GM18505 (cell line): ENCODE data around the gene CNTRL.
A peak's percentile ranks its signal among the peaks of the same experiment; 100 is the strongest.

Source experiments
- ATAC-seq: cut with Tn5 transposase; IDR thresholded peaks from one replicate; pipeline ENCODE4 v1.9.1; 2021; ENCODE audit not compliant: unreplicated experiment
- POLR2A ChIP-seq: IDR thresholded peaks from 4 replicates; pipeline ENCODE4 v1.6.1; 2011; ENCODE audit warnings: borderline replicate concordance; ENCODE audit not compliant: insufficient read depth, insufficient read length; ENCODE audit errors: extremely low read depth

Gene CNTRL

DNA sequence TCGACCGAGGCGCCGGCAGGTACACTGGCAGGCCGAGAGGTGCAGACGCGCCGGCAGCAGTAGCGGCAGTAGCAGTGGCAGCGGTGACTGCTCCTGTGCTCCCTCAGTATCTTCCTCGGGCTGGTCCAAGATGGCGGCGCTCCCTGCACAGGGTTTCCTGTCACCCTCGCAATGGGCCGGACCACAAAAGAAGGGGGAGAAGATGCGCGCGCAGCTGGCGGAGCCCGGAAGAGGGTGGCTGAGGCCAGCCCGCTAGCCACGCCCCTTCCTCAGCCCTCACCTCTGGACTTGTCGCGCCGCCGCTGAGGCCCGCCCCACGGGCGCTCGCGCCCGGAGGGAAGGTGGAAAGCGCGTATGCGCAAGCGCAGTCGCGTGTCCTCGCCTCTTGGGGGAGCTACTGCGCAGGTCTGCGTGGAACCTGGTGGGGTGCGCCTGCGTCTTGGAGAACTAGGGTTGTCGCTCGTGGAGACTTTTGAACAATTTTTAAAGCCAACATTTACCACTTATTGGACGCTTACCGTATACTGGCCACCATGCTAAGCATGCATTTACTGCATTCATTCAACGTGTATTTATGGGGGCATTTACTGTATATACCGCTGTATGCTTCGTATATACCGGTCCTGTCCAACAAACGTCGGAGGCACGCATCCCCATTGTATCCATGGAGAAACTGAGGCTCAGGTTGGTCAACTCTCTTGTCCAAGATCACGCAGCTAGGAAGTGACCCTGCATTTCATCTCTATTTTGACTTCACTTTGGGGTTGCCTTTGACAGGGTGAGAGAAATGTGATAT is 127.2 kb downstream of the CNTRL start, which contains the start of gene RAB14:
Gene RAB14, minus strand, starts transcription at position 132 of the 796 bp plus-strand sequence. CDS start 8,457 bp downstream, outside the sequence.
- TF ChIP-seq POLR2A, result peak; percentile 88
- peak; percentile 84 for ATAC-seq

DNA sequence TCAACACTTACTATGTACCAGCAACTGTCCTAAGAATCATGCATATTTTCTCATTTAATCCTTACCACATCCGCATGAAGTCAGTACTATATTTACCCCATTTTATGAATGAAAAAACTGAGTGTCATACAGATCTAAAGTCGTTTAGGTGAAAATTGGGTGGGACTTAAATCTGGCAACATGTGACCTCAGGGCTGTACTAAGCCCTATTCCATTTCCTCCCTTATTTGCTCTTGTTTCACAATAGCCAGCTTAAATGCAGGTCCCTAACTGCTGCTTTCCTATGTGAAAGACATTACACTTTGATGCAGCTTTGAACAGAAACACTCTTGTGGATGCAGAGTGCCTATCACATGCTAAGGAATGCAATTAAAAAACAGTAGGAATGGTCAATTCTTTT is 129.4 kb downstream of the CNTRL start:
- TF ChIP-seq POLR2A, result no peak
- ATAC-seq, result no peak

- no peak for TF ChIP-seq POLR2A
- ATAC-seq, result no peak
These were observed 129.9 kb downstream of the CNTRL start for GRCh38 chr9:121204611-121205010.

DNA sequence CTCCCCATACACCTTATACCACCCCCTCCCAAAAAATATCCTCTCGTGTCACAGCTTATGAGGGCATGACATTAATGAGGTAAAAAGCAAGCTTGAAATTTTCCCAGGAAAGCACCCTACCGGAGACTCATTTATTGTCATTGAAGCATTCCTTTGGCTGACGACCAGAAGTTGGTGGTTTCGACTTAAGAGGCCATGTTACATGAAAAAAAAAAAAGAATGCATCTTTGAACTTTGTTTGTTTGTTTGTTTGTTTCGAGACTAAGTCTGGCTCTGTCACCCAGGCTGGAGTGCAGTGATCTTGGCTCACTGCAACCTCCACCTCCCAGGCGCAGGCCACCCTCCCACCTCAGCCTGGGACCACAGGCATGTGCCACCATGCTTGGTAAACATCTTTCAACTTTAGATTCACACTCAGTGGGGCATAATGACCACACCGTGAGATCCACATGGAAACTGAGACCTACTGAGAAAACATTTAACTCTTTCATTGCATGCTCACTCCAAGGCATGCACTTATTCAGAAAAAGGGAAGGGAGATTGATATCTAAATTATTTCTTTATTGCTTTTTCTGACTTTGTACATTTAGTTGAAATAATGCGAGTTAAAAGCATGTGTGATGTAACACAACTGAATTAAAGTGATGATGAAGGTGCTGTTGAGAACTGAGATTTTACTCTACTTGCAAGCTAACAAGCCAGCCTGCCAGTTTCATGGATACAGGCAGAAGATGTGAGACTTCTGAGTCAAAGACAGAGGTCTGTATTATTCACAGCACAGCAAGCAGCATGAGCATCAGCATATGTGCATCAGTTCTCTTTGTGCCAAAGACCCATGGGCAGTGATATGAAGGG is 132.0 kb downstream of the CNTRL start:
- no peak for TF ChIP-seq POLR2A
- ATAC-seq, result peak; percentile 30

DNA sequence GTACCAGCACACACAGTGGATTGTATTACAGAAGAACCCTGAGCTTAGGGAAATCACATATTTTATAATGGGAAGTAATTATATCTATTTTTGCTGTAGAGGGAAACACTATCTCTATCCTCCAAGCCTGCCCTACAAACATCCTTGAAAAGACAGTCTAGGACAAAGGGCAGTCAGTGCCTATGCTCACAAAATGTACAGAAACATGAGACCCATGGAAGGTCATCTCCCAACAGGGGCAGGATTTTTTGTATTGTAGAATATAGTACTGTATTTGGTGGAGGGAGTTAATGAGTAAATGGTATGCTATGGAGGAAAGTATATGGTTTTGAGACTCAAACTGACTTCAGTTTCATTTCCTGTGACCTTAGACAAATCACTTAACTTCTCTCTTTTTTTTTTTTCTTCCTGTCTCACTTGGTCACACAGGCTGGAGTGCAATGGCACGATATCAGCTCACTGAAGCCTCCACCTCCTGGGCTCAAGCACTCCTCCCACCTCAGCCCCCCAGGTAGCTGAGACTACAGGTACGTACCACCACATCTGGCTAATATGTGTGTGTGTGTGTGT is 132.7 kb downstream of the CNTRL start:
- ATAC-seq, result peak; percentile 73
- TF ChIP-seq POLR2A, result no peak

- no peak for ATAC-seq
- no peak for TF ChIP-seq POLR2A
These were observed 135.8 kb downstream of the CNTRL start for GRCh38 chr9:121210536-121210935.

- ATAC-seq, result no peak
These were observed 138.5 kb downstream of the CNTRL start for GRCh38 chr9:121213136-121213806.

DNA sequence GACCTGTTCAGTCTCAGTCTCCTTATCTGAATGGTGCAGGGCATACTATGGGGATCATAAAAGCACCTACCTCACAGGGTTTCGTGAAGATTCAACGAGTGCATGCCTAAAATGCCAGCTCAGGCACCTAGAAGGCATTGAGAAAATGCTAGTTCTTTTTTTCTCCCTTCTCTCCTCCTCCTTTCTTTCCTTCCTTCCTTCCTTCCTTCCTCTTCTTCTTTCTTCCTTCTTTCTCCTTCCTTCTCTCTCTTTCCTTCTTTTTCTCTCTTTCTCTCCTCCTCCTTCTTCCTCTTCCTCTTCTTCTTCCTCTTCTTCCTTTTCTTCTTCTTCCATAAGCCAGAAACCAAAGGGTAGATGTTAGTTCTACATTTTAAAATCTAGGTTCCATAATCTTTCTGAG is 139.2 kb downstream of the CNTRL start:
- no peak for TF ChIP-seq POLR2A
- no peak for ATAC-seq

More at GRCh38 chr9:121213136-121213806, 138.5 kb downstream of the CNTRL start:
- TF ChIP-seq POLR2A, result no peak

- no peak for ATAC-seq
- TF ChIP-seq POLR2A, result no peak
These were observed 141.6 kb downstream of the CNTRL start for GRCh38 chr9:121216271-121216805.

GRCh38 chr9:121217609-121218292 is 143.0 kb downstream of the CNTRL start:
- peak; percentile 67 for ATAC-seq
- no peak for TF ChIP-seq POLR2A

DNA sequence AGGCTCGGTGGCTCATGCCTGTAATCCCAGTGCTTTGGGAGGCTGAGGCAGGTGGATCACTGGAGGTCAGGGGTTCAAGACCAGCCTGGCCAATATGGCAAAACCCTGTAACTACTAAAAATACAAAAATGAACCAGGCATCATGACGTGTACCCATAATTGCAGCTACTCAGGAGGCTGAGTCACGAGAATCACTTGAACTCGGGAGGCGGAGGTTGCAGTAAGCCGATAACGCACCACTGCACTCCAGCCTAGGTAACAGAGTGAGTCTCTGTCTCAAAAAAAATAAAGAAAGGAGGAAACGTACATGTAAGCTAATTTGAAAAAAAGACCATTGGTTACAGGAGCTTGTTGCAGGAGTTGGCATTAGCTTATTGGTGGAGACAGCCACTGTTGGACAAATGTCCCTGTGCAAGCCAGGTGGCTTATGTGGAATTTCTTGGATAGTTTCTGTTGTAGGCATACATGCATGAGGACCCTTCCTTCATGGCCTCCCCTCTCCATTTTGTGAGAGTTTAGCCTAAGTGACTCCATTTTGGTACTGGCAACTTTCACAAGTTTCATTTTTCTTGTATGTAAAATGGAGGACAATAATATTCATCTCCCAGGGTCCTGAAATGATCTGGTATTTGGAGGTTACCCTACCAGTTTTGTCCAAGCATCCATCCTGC is 143.7 kb downstream of the CNTRL start:
- no peak for ATAC-seq
- no peak for TF ChIP-seq POLR2A

DNA sequence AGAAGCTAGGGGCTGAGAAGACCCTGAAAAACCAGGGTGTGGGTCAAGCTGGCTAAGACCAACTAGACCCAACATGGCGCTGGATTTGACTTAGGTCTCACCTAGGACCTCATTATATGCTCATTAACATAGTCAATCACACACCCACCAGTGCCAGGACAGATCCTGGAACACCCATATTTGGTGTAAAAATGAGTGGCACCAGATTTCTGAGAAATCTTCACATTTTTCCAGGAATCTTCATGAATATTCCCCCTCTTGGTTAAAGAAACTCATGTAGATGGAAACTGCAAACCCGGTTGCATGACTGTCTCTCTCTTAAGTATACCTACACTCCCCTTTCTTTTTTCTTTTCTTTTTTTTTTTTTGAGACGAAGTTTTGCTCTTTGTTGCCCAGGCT is 144.8 kb downstream of the CNTRL start:
- no peak for ATAC-seq
- no peak for TF ChIP-seq POLR2A
